D721Med (cell line): ENCODE results near the gene IDI2.

Experiments used
- DNase-seq: peaks from one replicate; pipeline ENCODE4 v3.0.0; 2011; ENCODE audit warnings: low spot score; ENCODE audit not compliant: insufficient read length
- FAIRE-seq: peaks from 2 replicates; lab custom pipeline; 2011; peaks lifted over from hg19 to GRCh38; lab: Jason Lieb, UNC
- CTCF ChIP-seq: IDR thresholded peaks from 2 replicates; pipeline ENCODE4 v1.5.1; 2012; ENCODE audit warnings: mild to moderate bottlenecking, control low read depth; ENCODE audit not compliant: insufficient read depth; ENCODE audit errors: missing control alignments

The IDI2 gene

GRCh38 chr10:1063232-1063865 lies 37.7 kb upstream of the IDI2 start:
- no peak for DNase-seq
- FAIRE-seq, result no peak
- no peak for TF ChIP-seq CTCF

- FAIRE-seq (no peak), DNase-seq (no peak)
- TF ChIP-seq CTCF, result no peak
Measured at GRCh38 chr10:1061930-1062774, 36.5 kb upstream of the IDI2 start.

GRCh38 chr10:1059902-1060301 lies 34.2 kb upstream of the IDI2 start:
- FAIRE-seq, result no peak
- DNase-seq, result no peak
- no peak for TF ChIP-seq CTCF

- FAIRE-seq, result no peak
- no peak for DNase-seq
- TF ChIP-seq CTCF, result no peak
Measured at GRCh38 chr10:1058017-1058416, 32.4 kb upstream of the IDI2 start.

GRCh38 chr10:1057106-1057657 lies 31.5 kb upstream of the IDI2 start:
- no peak for TF ChIP-seq CTCF
- FAIRE-seq, result no peak
- DNase-seq, result no peak

- TF ChIP-seq CTCF, result no peak
- DNase-seq, result peak; percentile 95
- no peak for FAIRE-seq
Measured at GRCh38 chr10:1056326-1057105, 30.9 kb upstream of the IDI2 start, which contains the start of gene WDR37. Gene WDR37, plus strand, starts transcription at chr10:1056385. Its CDS starts 15,771 bp downstream, at chr10:1072156.
